HG02870 (cell line): ENCODE results near the gene TUBA8.
"Not testable (repeated sequence)": the region's sequence is repeated elsewhere in the genome, so short reads cannot be mapped to it uniquely, and the experiment has no call there.

Experiments
- ATAC-seq: cut with Tn5 transposase; IDR thresholded peaks from one replicate; pipeline ENCODE4 v1.9.1; 2021; ENCODE audit warnings: mild to moderate bottlenecking, moderate library complexity; ENCODE audit not compliant: unreplicated experiment

Gene TUBA8

DNA sequence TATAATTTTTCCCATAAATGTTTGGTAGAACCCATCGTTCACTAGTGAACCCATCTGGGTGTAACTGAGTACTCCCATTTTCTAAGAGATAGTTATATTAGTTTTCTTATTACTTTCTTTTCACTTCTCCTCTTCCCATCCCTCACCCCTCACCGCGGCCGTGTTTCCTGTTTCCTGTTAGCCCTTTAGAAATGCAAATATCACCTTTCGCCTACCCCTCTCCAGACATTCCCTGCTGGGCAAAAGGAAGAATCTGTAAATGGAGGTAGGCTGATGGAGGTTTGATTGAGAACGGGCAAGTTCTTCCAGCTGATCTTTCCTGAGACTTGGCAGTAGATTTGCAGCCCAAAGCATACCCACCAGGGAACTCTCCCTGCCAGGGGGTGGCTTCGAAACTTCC, 54.7 kb downstream of the TUBA8 start:
- ATAC-seq: not testable (repeated sequence)

DNA sequence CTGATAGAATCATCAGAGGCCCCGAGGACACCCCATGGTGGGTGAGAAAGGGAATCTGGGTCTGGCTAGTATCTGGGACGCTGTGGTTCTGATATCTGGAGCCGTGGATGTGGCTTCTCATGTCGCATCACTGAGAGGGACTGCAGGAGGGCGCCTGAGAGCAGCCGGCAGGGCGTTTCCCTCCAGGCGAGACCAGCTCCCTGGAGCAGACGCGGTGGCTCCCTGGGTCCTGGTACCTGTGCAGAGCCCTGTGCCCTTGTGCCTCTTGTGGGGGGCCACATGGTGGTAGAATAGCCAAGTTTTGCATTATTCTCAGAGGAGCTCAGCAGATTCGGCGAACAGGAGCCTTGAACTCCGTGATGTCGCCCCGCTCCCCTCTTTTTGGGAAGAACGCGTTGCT, 59.7 kb downstream of the TUBA8 start:
- not testable (repeated sequence) for ATAC-seq

DNA sequence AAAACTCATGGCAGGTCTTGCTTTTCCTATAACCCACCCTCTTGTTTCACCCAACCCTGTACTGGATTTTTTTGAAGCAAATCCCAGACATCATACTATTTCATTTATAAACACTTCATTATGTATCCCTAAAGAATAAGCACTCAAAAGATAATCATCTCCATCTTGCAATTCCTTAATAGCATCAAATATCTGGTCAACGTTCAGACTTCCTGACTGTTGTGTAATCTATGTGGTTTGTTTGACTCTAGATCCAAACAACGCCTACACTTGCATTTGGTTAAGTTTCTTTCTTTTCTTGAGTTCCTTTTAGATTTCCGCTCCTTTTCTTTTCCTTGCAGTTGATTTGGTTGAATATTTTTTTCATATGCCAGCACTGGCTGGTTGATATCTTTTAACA, 61.6 kb downstream of the TUBA8 start:
- ATAC-seq: not testable (repeated sequence)

DNA sequence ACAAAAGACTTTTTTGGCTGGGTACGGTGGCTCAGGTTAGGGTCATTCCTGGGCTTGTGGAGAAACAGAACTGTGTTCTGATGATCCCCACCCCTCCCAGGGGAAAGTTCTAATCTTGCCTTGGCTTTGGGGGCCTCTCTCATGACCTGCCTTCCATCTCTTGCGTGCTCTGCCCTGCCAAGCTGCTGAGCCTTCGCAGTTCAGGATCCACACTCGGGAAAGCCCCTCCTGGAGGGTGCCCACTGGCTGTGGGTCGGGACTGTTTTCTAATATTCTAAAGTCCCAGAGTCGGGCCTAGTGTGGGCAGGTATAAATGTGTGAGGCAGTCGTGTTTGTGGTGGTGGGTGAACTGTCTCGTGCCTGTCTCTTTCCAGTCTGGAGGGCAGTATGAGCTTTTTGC, 62.2 kb downstream of the TUBA8 start:
- ATAC-seq: not testable (repeated sequence)

DNA sequence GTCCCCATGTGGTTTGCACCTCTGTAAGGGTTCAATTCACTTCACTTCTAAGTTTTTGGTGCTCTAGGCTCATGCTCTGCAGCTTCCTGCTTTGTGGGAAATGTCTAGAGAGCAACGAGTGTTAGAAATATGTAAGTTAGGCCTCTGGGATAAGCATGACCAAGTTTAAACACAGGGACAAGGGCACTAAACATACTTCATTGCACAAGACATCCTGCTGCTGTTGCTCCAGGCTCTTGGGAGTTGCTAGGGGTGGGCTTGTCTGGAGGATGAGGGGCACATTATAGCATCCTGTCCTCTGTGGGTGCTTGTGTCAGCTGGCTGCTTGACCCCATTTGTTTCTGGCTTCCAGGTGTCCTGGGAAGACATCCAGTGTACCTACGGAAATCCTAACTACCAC, 62.8 kb downstream of the TUBA8 start:
- ATAC-seq: not testable (repeated sequence)
